K562 (cell line): Measurements from ENCODE around the gene CD248. TPM values are rescaled to one million over a fixed set of nuclear protein-coding genes. Genes with fewer than 3 reads are reported as not detected.

Experiments used
- CHD1 ChIP-seq: fragments of 200-600 bp; sonication (generic); IDR thresholded peaks from one replicate; pipeline ENCODE4 v1.6.1; 2012; ENCODE audit warnings: mild to moderate bottlenecking, moderate library complexity, low read length, inconsistent platforms
- ETV6 ChIP-seq, 3 experiments: fragments of 150-350 bp in 1 of 3; sonication (generic) in 1 of 3; formaldehyde crosslinking in 1 of 3; IDR thresholded peaks; 2 replicates each; pipeline versions ENCODE4 v1.6.1 to v1.8.0; 2014 to 2022; ENCODE audit warnings: borderline replicate concordance in 2 of 3, low read depth in 2 of 3, antibody characterized with exemption in 1 of 3, low read length in 1 of 3, mild to moderate bottlenecking in 1 of 3, missing genetic modification reagents in 1 of 3
- FOXP4 ChIP-seq: sonication (generic); formaldehyde crosslinking; IDR thresholded peaks from 2 replicates; pipeline ENCODE4 v1.8.0; 2022; ENCODE audit warnings: mild to moderate bottlenecking, missing genetic modification reagents, borderline replicate concordance
- HDAC8 ChIP-seq: fragments of 450-650 bp; IDR thresholded peaks from 2 replicates; pipeline ENCODE4 v1.6.1; 2016; ENCODE audit warnings: mild to moderate bottlenecking, missing genetic modification characterization, moderate library complexity, missing compliant biosample characterization
- HNRNPL ChIP-seq: fragments of 200-400 bp; formaldehyde crosslinking; IDR thresholded peaks from 2 replicates; pipeline ENCODE4 v1.6.1; 2017; ENCODE audit warnings: low read depth, mild to moderate bottlenecking, low read length
- KAT2B ChIP-seq: IDR thresholded peaks from one replicate; pipeline ENCODE4 v1.6.1; 2012; ENCODE audit warnings: low read depth, mild to moderate bottlenecking, control low read depth, inconsistent platforms, low read length, moderate library complexity
- KLF13 ChIP-seq: fragments of 450-650 bp; IDR thresholded peaks from 2 replicates; pipeline ENCODE4 v1.6.1; 2016; ENCODE audit warnings: missing genetic modification characterization, low read depth, mild to moderate bottlenecking, missing compliant biosample characterization, moderate library complexity, borderline replicate concordance
- MEIS2 ChIP-seq: fragments of 450-650 bp; IDR thresholded peaks from 2 replicates; pipeline ENCODE4 v1.6.1; 2014; ENCODE audit warnings: mild to moderate bottlenecking; ENCODE audit not compliant: partially characterized antibody
- MLLT1 ChIP-seq, 2 experiments: fragments of 450-650 bp; IDR thresholded peaks; 2 replicates each; pipeline ENCODE4 v1.6.1; 2016
- NFRKB ChIP-seq: fragments of 450-650 bp; IDR thresholded peaks from 2 replicates; pipeline ENCODE4 v1.6.1; 2016; ENCODE audit warnings: low read depth
- RFX5 ChIP-seq: IDR thresholded peaks from 2 replicates; pipeline ENCODE4 v1.6.1; 2011; ENCODE audit warnings: low read depth, mild to moderate bottlenecking, improper control_type of control experiment, low read length
- SAP30 ChIP-seq: fragments of 200-600 bp; sonication (generic); IDR thresholded peaks from 2 replicates; pipeline ENCODE4 v1.6.1; 2012; ENCODE audit warnings: borderline replicate concordance, low read depth, mild to moderate bottlenecking, moderate library complexity, low read length, control low read depth, inconsistent platforms; ENCODE audit not compliant: insufficient read depth, poor library complexity, severe bottlenecking
- SMC3 ChIP-seq: conservative IDR thresholded peaks from 2 replicates; pipeline ENCODE4 v1.6.1; 2011; ENCODE audit warnings: low read depth, low read length, improper control_type of control experiment; ENCODE audit not compliant: insufficient read depth
- SRSF1 ChIP-seq: fragments of 200-400 bp; formaldehyde crosslinking; IDR thresholded peaks from 2 replicates; pipeline ENCODE4 v1.6.1; 2017; ENCODE audit warnings: mild to moderate bottlenecking, low read depth, low read length, moderate library complexity
- YBX1 ChIP-seq: fragments of 450-650 bp; IDR thresholded peaks from 2 replicates; pipeline ENCODE4 v1.7.1; 2016; ENCODE audit warnings: mild to moderate bottlenecking
- ZNF140 ChIP-seq: fragments of 250-450 bp; sonication (Bioruptor Pico); IDR thresholded peaks from 2 replicates; pipeline ENCODE4 v1.8.0; 2021; ENCODE audit warnings: moderate library complexity, mild to moderate bottlenecking, inconsistent platforms
- ZNF766 ChIP-seq: fragments of 200-800 bp; sonication (Bioruptor generic); conservative IDR thresholded peaks from 2 replicates; pipeline ENCODE4 v1.6.1; 2016; ENCODE audit warnings: missing genetic modification characterization, missing compliant biosample characterization
- ZZZ3 ChIP-seq: fragments of 450-650 bp; IDR thresholded peaks from 2 replicates; pipeline ENCODE4 v1.6.1; 2016; ENCODE audit warnings: antibody characterized with exemption, mild to moderate bottlenecking, moderate library complexity
- polyA plus RNA-seq, 8 experiments: library from polyadenylated mRNA; depleted of rRNA in 4 of 8; stranded (reverse) in 5 of 8; unstranded in 3 of 8; fragments of >200 nt; fragmentation: Nextera tagmentation in 2 of 8; fragmentation: Illumina TruSeq in 1 of 8; extraction: Ambion mirVana in 2 of 8; extraction: Trizol in 1 of 8; gene quantifications; 2 replicates each; pipeline versions ENCODE4 v1.2.1 to v1.2.3, GENCODE V29; 2011 to 2014; ENCODE audit warnings: inconsistent platforms in 1 of 8, missing spikeins in 1 of 8
- total RNA-seq, 7 experiments: library from RNA; depleted of rRNA in 6 of 7; stranded (reverse); fragments of >200 nt in 6 of 7; fragmentation: Illumina TruSeq in 2 of 7; extraction: Trizol in 2 of 7; gene quantifications; 2 replicates each; pipeline versions ENCODE4 v1.2.1 to v1.2.3, GENCODE V29; 2011 to 2021; ENCODE audit warnings: low replicate concordance in 1 of 7
- TF ChIP-seq, protein P1 (sequence below), 2 experiments: fragments of 200-800 bp in 1 of 2; sonication (Bioruptor generic) in 1 of 2; sonication (generic) in 1 of 2; formaldehyde crosslinking in 1 of 2; IDR thresholded peaks in 1 of 2; conservative IDR thresholded peaks in 1 of 2; 2 replicates each; pipeline versions ENCODE4 v1.5.0 to v1.6.1; 2016 to 2020; ENCODE audit warnings: missing compliant biosample characterization in 1 of 2, missing genetic modification characterization in 1 of 2, missing genetic modification reagents in 1 of 2
- TF ChIP-seq, protein P2 (sequence below): fragments of 450-650 bp; conservative IDR thresholded peaks from 2 replicates; pipeline ENCODE4 v1.6.1; 2016; ENCODE audit warnings: missing genetic modification characterization, low read depth, mild to moderate bottlenecking, missing compliant biosample characterization, moderate library complexity

Gene CD248
- total and polyA plus RNA-seq, 9 of the 15 experiments (the other 6 are each of a cell fraction or from before 2014, with no cell fraction given) = 0.09 TPM; not detected in 8

- TF ChIP-seq ZNF140 (CRISPR knock-in tag) (no peak), YBX1 (no peak), ZNF766 (CRISPR knock-in tag) (peak; percentile 44; the same call in 1 of the 2 replicates), FOXP4 (CRISPR knock-in tag) (no peak), SRSF1 (no peak), SAP30 (no peak), SMC3 (no peak), HNRNPL (no peak), MLLT1 (IDR thresholded peaks at IDR 0.05) (0 out of 4 replicates have a peak, but pooled peaks of 1 of the 2 experiments have one; percentile 2), NFRKB (no peak), ETV6 (IDR thresholded peaks at IDR 0.05; ENCODE audit: borderline replicate concordance in 1 of 2, low read depth in 2 of 2, low read length in 1 of 2) (no peak), ETV6 (CRISPR knock-in tag; IDR thresholded peaks at IDR 0.05; ENCODE audit: borderline replicate concordance) (no peak), RFX5 (no peak), MEIS2 (peak; percentile 89), KAT2B (no peak), HDAC8 (tag) (no peak), ZZZ3 (no peak), CHD1 (no peak), KLF13 (tag) (no peak)
- TF ChIP-seq, protein P1, sequence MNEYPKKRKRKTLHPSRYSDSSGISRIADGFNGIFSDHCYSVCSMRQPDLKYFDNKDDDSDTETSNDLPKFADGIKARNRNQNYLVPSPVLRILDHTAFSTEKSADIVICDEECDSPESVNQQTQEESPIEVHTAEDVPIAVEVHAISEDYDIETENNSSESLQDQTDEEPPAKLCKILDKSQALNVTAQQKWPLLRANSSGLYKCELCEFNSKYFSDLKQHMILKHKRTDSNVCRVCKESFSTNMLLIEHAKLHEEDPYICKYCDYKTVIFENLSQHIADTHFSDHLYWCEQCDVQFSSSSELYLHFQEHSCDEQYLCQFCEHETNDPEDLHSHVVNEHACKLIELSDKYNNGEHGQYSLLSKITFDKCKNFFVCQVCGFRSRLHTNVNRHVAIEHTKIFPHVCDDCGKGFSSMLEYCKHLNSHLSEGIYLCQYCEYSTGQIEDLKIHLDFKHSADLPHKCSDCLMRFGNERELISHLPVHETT (CRISPR knock-in tag; conservative IDR thresholded peaks at IDR 0.05 in 1 of 2, IDR thresholded peaks at IDR 0.05 in 1 of 2) = peak in 1 of 2 experiments; percentile 78; a peak in 1 of 4 replicates
- TF ChIP-seq, protein P2, sequence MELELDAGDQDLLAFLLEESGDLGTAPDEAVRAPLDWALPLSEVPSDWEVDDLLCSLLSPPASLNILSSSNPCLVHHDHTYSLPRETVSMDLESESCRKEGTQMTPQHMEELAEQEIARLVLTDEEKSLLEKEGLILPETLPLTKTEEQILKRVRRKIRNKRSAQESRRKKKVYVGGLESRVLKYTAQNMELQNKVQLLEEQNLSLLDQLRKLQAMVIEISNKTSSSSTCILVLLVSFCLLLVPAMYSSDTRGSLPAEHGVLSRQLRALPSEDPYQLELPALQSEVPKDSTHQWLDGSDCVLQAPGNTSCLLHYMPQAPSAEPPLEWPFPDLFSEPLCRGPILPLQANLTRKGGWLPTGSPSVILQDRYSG (tag) = no peak
Measured at GRCh38 chr11:66268244-66268951, 48.4 kb downstream of the CD248 start, which contains the start of gene RAB1B (continued).
